ENCODE data around the gene TMIGD1. TPM values are rescaled to one million over a fixed set of nuclear protein-coding genes. Genes with fewer than 3 reads are reported as not detected.

TMIGD1 gene
- polyA plus RNA-seq, 1 of the 3 experiments (the other 2 are of a cell fraction), result not detected

- Histone ChIP-seq H4K20me1 (ENCODE audit: insufficient read depth) (no peaks in the 10 kb centered on the region), H3K36me3 (replicated peaks in 1 of 2; ENCODE audit: control insufficient read depth in 1 of 2, insufficient read depth in 2 of 2, low read length in 1 of 2) (no peaks in the 10 kb centered on the region), H3K4me2 (no peak overlapping the region), H3F3A (replicated peaks; ENCODE audit: insufficient read depth) (no peaks in the 10 kb centered on the region), H3K27me3 (ENCODE audit: insufficient read depth) (no peaks in the 10 kb centered on the region), H3K27ac (ENCODE audit: low read depth in 2 of 2, low read length in 1 of 2) (no peak overlapping the region), H3K9me3 (no peaks in the 10 kb centered on the region), H3K9me2 (no peaks in the 10 kb centered on the region), H3K79me2 (ENCODE audit: insufficient read depth) (no peaks in the 10 kb centered on the region), H3K4me3 (ENCODE audit: low read depth in 2 of 2, low read length in 1 of 2) (no peak overlapping the region), H3K4me1 (ENCODE audit: control insufficient read depth in 1 of 2, insufficient read depth in 2 of 2, low read depth in 1 of 2, low read length in 1 of 2) (no peaks in the 10 kb centered on the region), H3K9ac (no peak overlapping the region), H2AFZ (ENCODE audit: low read depth) (no peak overlapping the region)
- POLR2A ChIA-PET, result interaction anchor here (0.6 kb wide), 1 partner anchor 1425 kb away, joined by 3 read pairs; no protein-coding TSS in a partner anchor
- CTCF ChIA-PET, result interaction anchor here (1.1 kb wide), 1 partner anchor 16 kb away, joined by 3 read pairs; no protein-coding TSS in a partner anchor
- DNase-seq, result no peak
- no peak for TF ChIP-seq ELF1 (IDR thresholded peaks at IDR 0.05)
- TF ChIP-seq RAD21 (IDR thresholded peaks at IDR 0.05; ENCODE audit: low read length), result no peak
- TF ChIP-seq RCOR1 (IDR thresholded peaks at IDR 0.05; ENCODE audit: low read length), result no peak
- TF ChIP-seq JUND (IDR thresholded peaks at IDR 0.05), result no peak
- TF ChIP-seq MEF2A (IDR thresholded peaks at IDR 0.05; ENCODE audit: borderline replicate concordance, low read depth), result no peak
- no peak for TF ChIP-seq MAX (IDR thresholded peaks at IDR 0.05; ENCODE audit: low read depth)
- TF ChIP-seq USF2 (IDR thresholded peaks at IDR 0.05; ENCODE audit: borderline replicate concordance, low read depth, low read length), result no peak
- WGBS (ENCODE audit: low lambda C conversion rate), result 54% methylated on average over 2 of the region's 2 CpGs
Observed at GRCh38 chr17:30312226-30312625, 21.6 kb downstream of the TMIGD1 start.

- Histone ChIP-seq H3K4me1 (ENCODE audit: control insufficient read depth in 1 of 2, insufficient read depth in 2 of 2, low read depth in 1 of 2, low read length in 1 of 2) (no peaks in the 10 kb centered on the region), H3K4me2 (no peak overlapping the region), H3K9me2 (no peaks in the 10 kb centered on the region), H4K20me1 (ENCODE audit: insufficient read depth) (no peaks in the 10 kb centered on the region), H3F3A (replicated peaks; ENCODE audit: insufficient read depth) (no peaks in the 10 kb centered on the region), H3K9me3 (no peaks in the 10 kb centered on the region), H3K27me3 (ENCODE audit: insufficient read depth) (no peaks in the 10 kb centered on the region), H3K4me3 (ENCODE audit: low read depth in 2 of 2, low read length in 1 of 2) (no peak overlapping the region), H3K9ac (no peak overlapping the region), H3K79me2 (ENCODE audit: insufficient read depth) (no peaks in the 10 kb centered on the region), H2AFZ (ENCODE audit: low read depth) (no peak overlapping the region), H3K27ac (ENCODE audit: low read depth in 2 of 2, low read length in 1 of 2) (no peak overlapping the region), H3K36me3 (replicated peaks in 1 of 2; ENCODE audit: control insufficient read depth in 1 of 2, insufficient read depth in 2 of 2, low read length in 1 of 2) (no peaks in the 10 kb centered on the region)
- ChIA-PET POLR2A (no interaction called here), CTCF (no interaction called here)
- 88% methylated on average over 2 of the region's 2 CpGs for WGBS (ENCODE audit: low lambda C conversion rate)
- DNase-seq, result no peak
- no peak for TF ChIP-seq MAX (IDR thresholded peaks at IDR 0.05; ENCODE audit: low read depth)
- TF ChIP-seq IRF3 (IDR thresholded peaks at IDR 0.05; ENCODE audit: low read depth, low read length), result no peak
- no peak for TF ChIP-seq EP300 (IDR thresholded peaks at IDR 0.05; ENCODE audit: borderline replicate concordance in 1 of 2, low read depth in 1 of 2, low read length in 1 of 2)
- TF ChIP-seq GATA2 (CRISPR knock-in tag; IDR thresholded peaks at IDR 0.05), result no peak
- no peak for TF ChIP-seq CHD2 (IDR thresholded peaks at IDR 0.05; ENCODE audit: low read length, partially characterized antibody)
- TF ChIP-seq ELF1 (IDR thresholded peaks at IDR 0.05), result no peak
- no peak for TF ChIP-seq TAF1 (IDR thresholded peaks at IDR 0.05; ENCODE audit: borderline replicate concordance, low read depth, low read length)
- no peak for TF ChIP-seq FOXM1 (IDR thresholded peaks at IDR 0.05; ENCODE audit: low read depth)
Observed at GRCh38 chr17:30310562-30310961, 23.3 kb downstream of the TMIGD1 start.
